Skeletal muscle tissue (tissue), 4 donors: ENCODE data around the gene CAPZA1. TPM values are rescaled to one million over a fixed set of nuclear protein-coding genes. Genes with fewer than 3 reads are reported as not detected.

Experiments
- H3K27ac ChIP-seq: one replicate; pipeline ENCODE4 v1.7.0; 2013; ENCODE audit warnings: mild to moderate bottlenecking, low read depth, low read length, inconsistent platforms
- H3K27me3 ChIP-seq, 3 donors: one replicate each; pipeline ENCODE4 v1.7.0; 2013; ENCODE audit warnings: low read length in 3 of 3; ENCODE audit not compliant: control insufficient read depth in 3 of 3, insufficient read depth in 3 of 3
- H3K36me3 ChIP-seq, 3 donors: one replicate each; pipeline ENCODE4 v1.7.0; 2013; ENCODE audit warnings: low read length in 3 of 3; ENCODE audit not compliant: control insufficient read depth in 3 of 3, insufficient read depth in 3 of 3
- H3K4me1 ChIP-seq, 3 donors: one replicate each; pipeline ENCODE4 v1.7.0; 2013; ENCODE audit warnings: low read length in 3 of 3, mild to moderate bottlenecking in 3 of 3; ENCODE audit not compliant: control insufficient read depth in 3 of 3, insufficient read depth in 3 of 3
- H3K4me3 ChIP-seq, 3 donors: one replicate each; pipeline ENCODE4 v1.7.0; 2013; ENCODE audit warnings: low read length in 3 of 3
- H3K9ac ChIP-seq, 3 donors: one replicate each; pipeline ENCODE4 v1.7.0; 2013; ENCODE audit warnings: low read length in 3 of 3, mild to moderate bottlenecking in 3 of 3, moderate library complexity in 2 of 3, low read depth in 1 of 3
- H3K9me3 ChIP-seq, 3 donors: one replicate each; pipeline ENCODE4 v1.7.0; 2013; ENCODE audit warnings: low read length in 3 of 3; ENCODE audit not compliant: control insufficient read depth in 3 of 3
- total RNA-seq: library from RNA; depleted of rRNA; stranded (reverse); fragments of >200 nt; gene quantifications from one replicate; pipeline ENCODE4 v1.2.3, GENCODE V29; 2014
- donor health status: Osteomylitis.

The CAPZA1 gene
- total RNA-seq, 1 donor from 2014 or later: 63.7 TPM

DNA sequence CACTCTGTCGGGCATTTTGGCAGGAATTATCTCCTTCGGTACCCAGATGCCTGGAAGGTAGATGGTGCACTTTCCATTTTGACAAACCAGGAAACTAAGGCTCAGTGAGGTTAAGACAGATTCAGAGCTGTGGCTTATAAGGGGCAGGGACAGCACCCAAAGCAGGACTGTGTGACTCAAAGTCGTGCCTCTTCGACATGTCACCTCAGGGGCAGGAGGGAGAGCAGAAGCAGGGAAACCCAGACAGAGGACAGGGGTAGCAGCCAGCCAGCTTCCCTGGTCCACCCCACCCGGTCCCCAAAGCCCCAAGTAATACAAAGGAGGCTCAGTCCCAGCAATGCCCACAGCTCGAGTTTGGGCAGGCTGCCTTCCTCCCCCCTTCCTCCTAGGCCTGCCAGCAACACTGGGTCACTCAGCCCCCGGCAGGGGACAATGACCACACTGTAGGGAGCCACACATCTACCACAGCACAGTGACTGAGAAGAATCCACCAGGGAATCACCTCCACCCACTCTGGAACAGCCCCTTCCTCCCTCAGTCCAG, 84.8 kb downstream of the CAPZA1 start:
- peak overlapping the region; percentile 85 for H3K27ac ChIP-seq
- peaks cover 14 to 26% (median 25%) of the 10 kb centered on the region in 3 donors for H3K36me3 ChIP-seq

DNA sequence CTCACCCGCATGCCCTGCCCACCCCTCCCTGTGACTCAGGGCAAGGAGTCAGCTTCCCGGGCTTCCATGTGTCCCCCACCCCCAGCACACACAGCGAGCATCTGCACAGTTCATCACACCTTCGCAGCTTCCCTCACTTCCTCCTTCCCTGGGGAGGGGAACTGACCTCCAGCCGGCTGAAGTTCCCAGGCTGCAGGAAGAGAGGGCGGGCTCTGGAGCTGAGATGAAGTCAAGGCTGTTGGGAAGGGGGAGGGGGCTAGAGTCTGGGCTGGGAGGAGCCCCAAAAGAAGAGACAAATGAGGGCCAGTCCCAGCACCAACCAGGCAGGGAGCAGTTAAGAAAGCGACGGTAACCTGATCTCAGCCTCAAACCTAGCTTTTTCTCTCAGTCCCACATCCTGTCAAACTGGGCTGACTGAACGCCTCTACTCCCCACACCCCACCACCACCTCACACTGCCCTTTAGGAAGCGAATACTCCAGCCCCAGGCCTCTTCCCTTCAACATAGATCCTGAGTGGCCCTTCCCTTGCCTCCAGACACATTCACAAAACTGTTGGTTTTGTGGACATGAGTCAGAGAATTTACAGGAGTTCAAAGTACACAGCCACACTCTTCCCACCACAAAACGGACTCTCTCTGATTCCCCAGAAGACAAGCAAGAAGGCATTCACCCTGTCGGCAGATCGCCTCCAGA, 85.4 kb downstream of the CAPZA1 start:
- Histone ChIP-seq H3K27me3 (no peaks in the 10 kb centered on the region), H3K36me3 (peaks cover 19 to 31% (median 23%) of the 10 kb centered on the region in 3 donors), H3K9me3 (no peaks in the 10 kb centered on the region), H3K4me3 (peak overlapping the region; percentile 63 to 75 (median 73)), H3K4me1 (peaks cover 51 to 74% (median 62%) of the 10 kb centered on the region in 3 donors), H3K9ac (peak overlapping the region; percentile 79 to 91 (median 87)), H3K27ac (peak overlapping the region; percentile 85)

More for the DNA sequence above, 84.8 kb downstream of the CAPZA1 start:
- H3K4me1 ChIP-seq: peaks cover 57 to 80% (median 68%) of the 10 kb centered on the region in 3 donors
- H3K9me3 ChIP-seq: no peaks in the 10 kb centered on the region
- H3K4me3 ChIP-seq: peak overlapping the region; percentile 51 to 75 (median 73)
- H3K27me3 ChIP-seq: no peaks in the 10 kb centered on the region
- peak overlapping the region; percentile 51 to 65 (median 60) for H3K9ac ChIP-seq

DNA sequence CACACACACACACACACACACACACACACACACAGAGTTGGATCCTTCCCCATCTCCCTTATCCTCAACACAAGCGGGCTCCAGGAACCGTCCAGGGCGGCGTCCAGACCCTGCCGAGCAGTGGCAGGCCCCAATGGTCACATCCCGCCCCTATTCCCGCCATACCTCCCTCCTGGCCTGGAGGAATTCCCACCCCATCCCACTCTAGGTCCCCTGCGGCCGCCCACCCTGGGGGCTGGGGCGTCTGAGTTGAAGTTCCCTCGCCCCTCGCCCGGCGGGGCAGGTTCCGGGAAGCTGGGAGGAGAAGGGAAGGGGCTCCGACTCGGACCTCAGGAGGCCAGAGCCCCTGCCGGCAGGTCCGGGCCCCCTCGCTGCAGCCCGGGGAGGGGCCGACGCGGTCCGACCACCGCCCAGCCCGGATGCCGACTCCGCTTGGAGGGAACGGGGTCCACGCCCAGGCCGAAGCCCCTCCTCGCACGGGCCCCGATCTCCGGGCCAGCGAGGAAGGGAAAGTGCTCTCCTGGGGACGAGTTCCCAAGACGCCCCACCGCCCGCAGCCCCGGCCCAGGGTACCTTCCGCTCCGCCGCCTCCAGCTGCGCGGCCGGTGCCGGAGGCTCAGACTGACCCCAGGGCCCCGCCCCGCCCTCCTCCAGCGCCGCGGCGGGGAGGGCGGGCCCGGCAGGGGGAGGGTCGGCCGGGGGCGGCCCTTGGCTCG, 87.0 kb downstream of the CAPZA1 start, which contains the start of gene RHOC:
RHOC (minus strand) TSS at position 623 of the 716 bp plus-strand sequence. CDS start 3,328 bp downstream, outside the sequence.
- Histone ChIP-seq H3K4me1 (peaks cover 36 to 60% (median 46%) of the 10 kb centered on the region in 3 donors), H3K9me3 (no peaks in the 10 kb centered on the region), H3K4me3 (peak within 1 kb of the TSS; percentile 63 to 75 (median 73)), H3K36me3 (peaks cover 32 to 34% (median 34%) of the 10 kb centered on the region in 3 donors), H3K9ac (peak within 1 kb of the TSS; percentile 85 to 91 (median 87)), H3K27ac (peak within 1 kb of the TSS; percentile 85), H3K27me3 (no peaks in the 10 kb centered on the region)

DNA sequence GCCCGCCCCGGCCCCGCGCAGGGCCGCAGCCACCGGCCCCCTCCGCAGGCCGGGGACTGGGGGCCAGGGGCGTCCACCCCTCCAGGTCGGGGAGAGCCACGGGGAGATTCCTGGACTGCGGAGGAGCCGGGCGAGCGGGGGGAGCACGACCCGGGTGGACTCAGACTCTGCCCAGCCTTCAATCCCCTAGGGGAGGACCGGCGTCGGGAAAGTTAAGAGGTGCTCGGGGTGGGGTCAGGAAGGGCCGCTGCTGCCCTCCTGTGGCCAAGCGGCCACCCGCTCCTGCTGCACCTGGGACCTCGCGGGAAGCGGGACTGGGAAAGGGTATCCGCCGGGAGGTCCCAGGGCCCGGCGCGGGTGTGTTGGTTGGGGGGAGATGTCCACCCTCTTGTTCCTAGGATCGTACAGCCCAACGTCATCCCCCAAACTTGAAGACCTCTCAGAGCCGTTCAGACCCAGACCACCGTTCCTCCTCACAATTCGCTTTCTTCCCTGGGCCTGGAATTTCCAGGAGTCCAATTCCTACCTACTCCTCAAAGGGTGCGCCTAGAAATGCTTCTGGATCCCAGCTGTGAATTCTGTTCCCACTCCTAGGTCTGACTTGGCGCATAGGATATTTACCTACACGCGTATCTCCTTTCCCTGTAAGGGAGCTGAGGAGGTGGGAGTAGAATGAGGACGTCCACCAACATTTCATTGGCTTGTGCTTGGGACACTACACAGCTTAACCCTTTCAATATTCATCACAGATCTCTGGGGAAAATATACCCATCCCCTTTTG, 87.8 kb downstream of the CAPZA1 start:
- H3K9ac ChIP-seq: peak overlapping the region; percentile 27 to 91 (median 85)
- peak overlapping the region; percentile 85 for H3K27ac ChIP-seq
- H3K4me1 ChIP-seq: peaks cover 31 to 58% (median 43%) of the 10 kb centered on the region in 3 donors
- peaks cover 31 to 39% (median 32%) of the 10 kb centered on the region in 3 donors for H3K36me3 ChIP-seq
- H3K27me3 ChIP-seq: no peaks in the 10 kb centered on the region
- H3K9me3 ChIP-seq: no peaks in the 10 kb centered on the region
- H3K4me3 ChIP-seq: peak overlapping the region; percentile 56 to 73 (median 68)

DNA sequence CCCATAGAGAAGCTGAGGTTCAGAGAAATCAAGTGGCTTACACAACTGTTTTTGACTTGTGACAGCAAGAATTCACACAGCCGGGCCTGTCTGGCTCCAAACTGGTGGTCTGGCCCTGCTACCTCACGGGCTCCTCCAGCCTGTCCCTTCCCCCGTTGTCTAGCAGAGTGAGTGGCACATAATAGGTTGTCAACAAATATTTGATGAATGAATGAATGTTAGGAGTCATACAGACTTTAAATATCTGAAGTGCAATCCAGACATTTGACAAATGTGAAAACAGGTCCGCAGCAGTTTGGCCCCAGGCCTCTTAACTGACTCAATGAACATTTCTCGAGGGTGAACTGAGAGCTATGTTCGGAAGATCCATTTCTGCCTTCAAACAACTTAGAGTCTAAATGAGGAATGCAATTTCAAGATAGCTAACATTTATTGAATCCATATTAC, 88.4 kb downstream of the CAPZA1 start:
- Histone ChIP-seq H3K27ac (no peak overlapping the region), H3K4me3 (no peak overlapping the region), H3K9ac (peak overlapping the region in 1 of 3 donors; percentile 91), H3K4me1 (peaks cover 34 to 58% (median 44%) of the 10 kb centered on the region in 3 donors), H3K36me3 (peaks cover 28 to 37% (median 31%) of the 10 kb centered on the region in 3 donors), H3K27me3 (no peaks in the 10 kb centered on the region), H3K9me3 (no peaks in the 10 kb centered on the region)

DNA sequence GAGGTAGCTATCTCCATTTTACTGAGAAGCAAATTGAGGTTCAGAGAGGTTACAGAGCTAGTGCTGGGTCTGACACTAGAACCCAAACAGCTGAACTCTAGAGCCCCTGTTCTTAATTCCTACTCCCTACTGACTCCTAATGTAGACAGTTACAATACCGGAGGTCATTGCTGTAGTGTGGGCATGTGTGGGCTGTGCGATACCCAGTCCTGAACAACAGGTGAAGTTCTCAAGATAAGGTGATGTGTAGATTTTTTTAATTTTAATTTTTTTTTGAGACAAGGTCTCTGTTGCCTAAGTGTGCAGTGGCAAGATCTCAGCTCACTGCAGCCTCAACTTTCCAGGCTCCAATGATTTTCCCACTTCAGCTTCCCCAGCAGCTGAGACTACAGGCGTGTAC, 88.9 kb downstream of the CAPZA1 start:
- Histone ChIP-seq H3K36me3 (peaks cover 28 to 36% (median 31%) of the 10 kb centered on the region in 3 donors), H3K9ac (no peak overlapping the region), H3K27me3 (no peaks in the 10 kb centered on the region), H3K4me1 (peaks cover 36 to 59% (median 45%) of the 10 kb centered on the region in 3 donors), H3K27ac (no peak overlapping the region), H3K9me3 (no peaks in the 10 kb centered on the region), H3K4me3 (no peak overlapping the region)

DNA sequence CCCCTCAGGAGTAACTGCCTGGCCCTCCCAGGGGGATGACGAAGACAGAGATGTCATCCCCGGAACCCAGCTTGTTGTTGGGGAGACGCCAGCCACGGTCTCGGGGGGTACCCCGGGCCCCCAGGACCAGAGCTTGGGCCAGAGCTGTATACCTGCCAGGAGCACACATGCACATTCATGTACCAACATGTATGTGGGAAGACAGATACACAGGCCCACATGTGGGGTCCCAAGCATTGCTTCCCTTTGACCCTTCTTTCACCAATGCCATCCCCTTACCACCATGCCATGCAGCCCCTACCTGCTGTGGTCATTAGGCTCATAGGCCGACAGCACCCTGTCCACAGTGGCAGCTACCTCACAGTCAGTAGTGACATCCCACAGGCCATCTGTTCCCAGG, 90.5 kb downstream of the CAPZA1 start:
- no peaks in the 10 kb centered on the region for H3K27me3 ChIP-seq
- peaks cover 25 to 33% (median 28%) of the 10 kb centered on the region in 3 donors for H3K36me3 ChIP-seq
- no peaks in the 10 kb centered on the region for H3K9me3 ChIP-seq
- H3K27ac ChIP-seq: no peak overlapping the region
- no peak overlapping the region for H3K9ac ChIP-seq
- H3K4me1 ChIP-seq: peaks cover 32 to 58% (median 37%) of the 10 kb centered on the region in 3 donors
- H3K4me3 ChIP-seq: no peak overlapping the region

DNA sequence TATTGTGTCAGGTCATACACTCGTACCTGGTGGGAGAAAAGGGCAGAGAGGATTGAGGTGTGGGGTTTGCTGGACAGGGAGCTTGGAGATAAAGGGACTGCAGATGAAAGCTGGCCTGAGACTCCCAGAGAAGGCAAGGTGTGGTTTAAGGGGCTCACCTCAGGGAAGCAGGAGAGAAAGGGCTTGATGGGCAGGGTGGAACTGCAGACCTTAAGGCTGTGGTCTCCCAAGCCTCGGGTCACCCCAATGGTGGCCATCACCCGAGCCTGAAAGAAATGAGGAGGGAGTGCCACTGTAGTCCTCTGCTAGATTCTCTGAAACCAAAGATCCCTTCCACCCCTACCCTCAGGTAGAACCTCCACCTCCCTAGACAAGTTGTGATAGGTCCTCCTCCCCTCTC, 91.0 kb downstream of the CAPZA1 start:
- Histone ChIP-seq H3K27me3 (no peaks in the 10 kb centered on the region), H3K36me3 (peaks cover 25 to 33% (median 28%) of the 10 kb centered on the region in 3 donors), H3K27ac (no peak overlapping the region), H3K9me3 (no peaks in the 10 kb centered on the region), H3K4me1 (peaks cover 31 to 56% (median 34%) of the 10 kb centered on the region in 3 donors), H3K4me3 (no peak overlapping the region), H3K9ac (peak overlapping the region in 1 of 3 donors; percentile 40)

DNA sequence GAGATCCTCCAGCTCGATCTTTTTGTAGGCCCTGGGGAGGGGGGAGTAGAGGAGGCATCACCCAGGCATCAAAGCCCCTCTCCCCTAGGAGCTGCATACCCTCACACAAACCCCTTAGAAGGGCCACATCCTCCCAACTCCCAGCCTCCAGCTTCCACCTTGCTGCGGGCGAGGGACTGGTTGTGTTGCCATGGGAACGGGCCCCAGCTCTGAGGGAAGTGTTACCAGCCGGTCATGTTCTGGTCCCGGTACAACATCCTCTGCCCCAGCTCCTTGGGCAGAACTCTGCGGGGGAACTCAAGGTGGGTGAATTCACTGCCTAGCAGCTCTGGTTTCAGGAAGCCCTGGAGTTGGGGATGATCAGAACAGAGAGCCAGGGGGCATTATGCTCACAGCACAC, 91.4 kb downstream of the CAPZA1 start:
- Histone ChIP-seq H3K27me3 (no peaks in the 10 kb centered on the region), H3K9me3 (no peaks in the 10 kb centered on the region), H3K9ac (peak overlapping the region in 1 of 3 donors; percentile 72), H3K4me1 (peaks cover 31 to 56% (median 35%) of the 10 kb centered on the region in 3 donors), H3K4me3 (no peak overlapping the region), H3K36me3 (peaks cover 25 to 33% (median 28%) of the 10 kb centered on the region in 3 donors), H3K27ac (no peak overlapping the region)
